Ishikawa (cell line): ENCODE results near the gene GRK1.

ENCODE experiments used
- CEBPB ChIP-seq: IDR thresholded peaks from 2 replicates; pipeline ENCODE4 v1.6.1; 2012
- CREB1 ChIP-seq: IDR thresholded peaks from 2 replicates; pipeline ENCODE4 v1.6.1; 2012; ENCODE audit warnings: low read depth
- EGR1 ChIP-seq: IDR thresholded peaks from 2 replicates; pipeline ENCODE4 v1.6.1; 2012
- EP300 ChIP-seq: IDR thresholded peaks from 2 replicates; pipeline ENCODE4 v1.6.1; 2012; ENCODE audit warnings: borderline replicate concordance
- FOXM1 ChIP-seq: IDR thresholded peaks from 2 replicates; pipeline ENCODE4 v1.6.1; 2012; ENCODE audit warnings: low read depth, borderline replicate concordance
- MAX ChIP-seq: IDR thresholded peaks from 2 replicates; pipeline ENCODE4 v1.6.1; 2012
- NFIC ChIP-seq: IDR thresholded peaks from 2 replicates; pipeline ENCODE4 v1.6.1; 2012
- RAD21 ChIP-seq: IDR thresholded peaks from 2 replicates; pipeline ENCODE4 v1.6.1; 2012; ENCODE audit warnings: low read depth
- REST ChIP-seq: IDR thresholded peaks from 2 replicates; pipeline ENCODE4 v1.6.1; 2012; ENCODE audit warnings: low read depth, mild to moderate bottlenecking
- TAF1 ChIP-seq: IDR thresholded peaks from 2 replicates; pipeline ENCODE4 v1.6.1; 2012; ENCODE audit warnings: low read depth, mild to moderate bottlenecking
- TCF12 ChIP-seq: IDR thresholded peaks from 2 replicates; pipeline ENCODE4 v1.6.1; 2012; ENCODE audit warnings: low read depth
- TEAD4 ChIP-seq: IDR thresholded peaks from 2 replicates; pipeline ENCODE4 v1.6.1; 2012
- USF1 ChIP-seq: IDR thresholded peaks from 2 replicates; pipeline ENCODE4 v1.6.1; 2012
- YY1 ChIP-seq: IDR thresholded peaks from 2 replicates; pipeline ENCODE4 v1.6.1; 2012; ENCODE audit warnings: low read depth
- ZBTB7A ChIP-seq: IDR thresholded peaks from 2 replicates; pipeline ENCODE4 v1.6.1; 2012; ENCODE audit warnings: low read depth

GRK1 gene

GRCh38 chr13:113621046-113621445 is 46.0 kb upstream of the GRK1 start:
- TF ChIP-seq FOXM1 (no peak), CREB1 (no peak), YY1 (no peak), CEBPB (no peak), MAX (no peak), RAD21 (no peak), REST (no peak), ZBTB7A (no peak), TCF12 (no peak), EGR1 (no peak), EP300 (no peak), USF1 (no peak), TAF1 (no peak), NFIC (no peak), TEAD4 (no peak)

- TF ChIP-seq RAD21 = 0 out of 2 replicates have a peak, but pooled peaks have one; percentile 14
Observed at GRCh38 chr13:113621498-113621897, 45.5 kb upstream of the GRK1 start.

- TF ChIP-seq REST = no peak
- no peak for TF ChIP-seq MAX
- no peak for TF ChIP-seq CEBPB
- no peak for TF ChIP-seq TCF12
- no peak for TF ChIP-seq CREB1
- TF ChIP-seq EGR1 = no peak
- no peak for TF ChIP-seq EP300
- no peak for TF ChIP-seq USF1
- no peak for TF ChIP-seq YY1
- no peak for TF ChIP-seq FOXM1
- TF ChIP-seq ZBTB7A = no peak
- TF ChIP-seq RAD21 = no peak
- TF ChIP-seq NFIC = no peak
- no peak for TF ChIP-seq TEAD4
Observed at GRCh38 chr13:113622791-113623490, 44.1 kb upstream of the GRK1 start.

- TF ChIP-seq ZBTB7A = no peak
- no peak for TF ChIP-seq MAX
- TF ChIP-seq TCF12 = no peak
- TF ChIP-seq RAD21 = no peak
- no peak for TF ChIP-seq CEBPB
- no peak for TF ChIP-seq CREB1
- TF ChIP-seq EP300 = no peak
- TF ChIP-seq TAF1 = no peak
- no peak for TF ChIP-seq REST
- no peak for TF ChIP-seq FOXM1
- no peak for TF ChIP-seq EGR1
- TF ChIP-seq YY1 = no peak
Observed at GRCh38 chr13:113623491-113624234, 43.4 kb upstream of the GRK1 start.
